Measurements from ENCODE around the gene BRD8. TPM values are rescaled to one million over a fixed set of nuclear protein-coding genes. Genes with fewer than 3 reads are reported as not detected.
"Not testable (repeated sequence)": the region's sequence is repeated elsewhere in the genome, so short reads cannot be mapped to it uniquely, and the experiment has no call there.

BRD8 gene
- total RNA-seq, 1 donor = 51.0 TPM

GRCh38 chr5:138163721-138164120, 14.7 kb downstream of the BRD8 start:
- Histone ChIP-seq H3K27ac (ENCODE audit: low read depth, low read length) (no peak overlapping the region), H3K4me2 (ENCODE audit: insufficient read depth, low read length) (no peak overlapping the region), H2AFZ (ENCODE audit: low read length) (no peak overlapping the region), H3K4me1 (ENCODE audit: insufficient read depth, low read length) (no peaks in the 10 kb centered on the region), H3K4me3 (ENCODE audit: insufficient read depth, low read length) (no peak overlapping the region), H3K9me3 (ENCODE audit: low read depth, low read length) (no peaks in the 10 kb centered on the region), H3K36me3 (ENCODE audit: insufficient read depth, low read length) (peaks cover 96% of the 10 kb centered on the region), H3K27me3 (ENCODE audit: insufficient read depth, low read length) (no peaks in the 10 kb centered on the region), H4K20me1 (ENCODE audit: insufficient read depth, low read length) (peaks cover 13% of the 10 kb centered on the region), H3K79me2 (ENCODE audit: insufficient read depth, low read length) (no peaks in the 10 kb centered on the region)
- no peak for DNase-seq (ENCODE audit: insufficient read length, low spot score, missing footprints)
- TF ChIP-seq CTCF (IDR thresholded peaks at IDR 0.05; ENCODE audit: extremely low read depth, low read depth, low read length) = no peak

- Histone ChIP-seq H3K36me3 (ENCODE audit: insufficient read depth, low read length) (peaks cover 93% of the 10 kb centered on the region), H3K4me3 (ENCODE audit: insufficient read depth, low read length) (no peak overlapping the region), H4K20me1 (ENCODE audit: insufficient read depth, low read length) (peaks cover 13% of the 10 kb centered on the region), H3K27me3 (ENCODE audit: insufficient read depth, low read length) (no peaks in the 10 kb centered on the region), H3K27ac (ENCODE audit: low read depth, low read length) (no peak overlapping the region), H3K4me1 (ENCODE audit: insufficient read depth, low read length) (no peaks in the 10 kb centered on the region), H2AFZ (ENCODE audit: low read length) (no peak overlapping the region), H3K79me2 (ENCODE audit: insufficient read depth, low read length) (no peaks in the 10 kb centered on the region), H3K4me2 (ENCODE audit: insufficient read depth, low read length) (no peak overlapping the region), H3K9me3 (ENCODE audit: low read depth, low read length) (no peaks in the 10 kb centered on the region)
- TF ChIP-seq CTCF (IDR thresholded peaks at IDR 0.05; ENCODE audit: extremely low read depth, low read depth, low read length) = no peak
- DNase-seq (ENCODE audit: insufficient read length, low spot score, missing footprints) = no peak
Measured at GRCh38 chr5:138160706-138161105, 17.7 kb downstream of the BRD8 start.

- Histone ChIP-seq H3K36me3 (ENCODE audit: insufficient read depth, low read length) (peaks cover 83% of the 10 kb centered on the region), H3K4me1 (ENCODE audit: insufficient read depth, low read length) (no peaks in the 10 kb centered on the region), H2AFZ (ENCODE audit: low read length) (no peak overlapping the region), H4K20me1 (ENCODE audit: insufficient read depth, low read length) (peaks cover 13% of the 10 kb centered on the region), H3K79me2 (ENCODE audit: insufficient read depth, low read length) (no peaks in the 10 kb centered on the region), H3K9me3 (ENCODE audit: low read depth, low read length) (no peaks in the 10 kb centered on the region), H3K27ac (ENCODE audit: low read depth, low read length) (no peak overlapping the region), H3K27me3 (ENCODE audit: insufficient read depth, low read length) (no peaks in the 10 kb centered on the region), H3K4me3 (ENCODE audit: insufficient read depth, low read length) (no peak overlapping the region), H3K4me2 (ENCODE audit: insufficient read depth, low read length) (no peak overlapping the region)
- TF ChIP-seq CTCF (IDR thresholded peaks at IDR 0.05; ENCODE audit: extremely low read depth, low read depth, low read length) = no peak
- DNase-seq (ENCODE audit: insufficient read length, low spot score, missing footprints) = no peak
Measured at GRCh38 chr5:138159666-138160065, 18.8 kb downstream of the BRD8 start.

- Histone ChIP-seq H3K36me3 (ENCODE audit: insufficient read depth, low read length) (peaks cover 62% of the 10 kb centered on the region), H2AFZ (ENCODE audit: low read length) (no peak overlapping the region), H3K4me3 (ENCODE audit: insufficient read depth, low read length) (no peak overlapping the region), H3K4me1 (ENCODE audit: insufficient read depth, low read length) (no peaks in the 10 kb centered on the region), H3K79me2 (ENCODE audit: insufficient read depth, low read length) (no peaks in the 10 kb centered on the region), H3K9me3 (ENCODE audit: low read depth, low read length) (no peaks in the 10 kb centered on the region), H4K20me1 (ENCODE audit: insufficient read depth, low read length) (peaks cover 10% of the 10 kb centered on the region), H3K27ac (ENCODE audit: low read depth, low read length) (no peak overlapping the region), H3K4me2 (ENCODE audit: insufficient read depth, low read length) (no peak overlapping the region), H3K27me3 (ENCODE audit: insufficient read depth, low read length) (no peaks in the 10 kb centered on the region)
- DNase-seq (ENCODE audit: insufficient read length, low spot score, missing footprints) = no peak
- TF ChIP-seq CTCF (IDR thresholded peaks at IDR 0.05; ENCODE audit: extremely low read depth, low read depth, low read length) = no peak
Measured at GRCh38 chr5:138157626-138158025, 20.8 kb downstream of the BRD8 start.

- not testable (repeated sequence) for H3K4me2 ChIP-seq (ENCODE audit: insufficient read depth, low read length); H3K4me1 ChIP-seq (ENCODE audit: insufficient read depth, low read length); H3K4me3 ChIP-seq (ENCODE audit: insufficient read depth, low read length); H4K20me1 ChIP-seq (ENCODE audit: insufficient read depth, low read length); DNase-seq (ENCODE audit: insufficient read length, low spot score, missing footprints); H3K27ac ChIP-seq (ENCODE audit: low read depth, low read length); H2AFZ ChIP-seq (ENCODE audit: low read length); H3K27me3 ChIP-seq (ENCODE audit: insufficient read depth, low read length); H3K9me3 ChIP-seq (ENCODE audit: low read depth, low read length); H3K79me2 ChIP-seq (ENCODE audit: insufficient read depth, low read length)
- peaks cover 46% of the 10 kb centered on the region for H3K36me3 ChIP-seq (ENCODE audit: insufficient read depth, low read length)
Measured at GRCh38 chr5:138155977-138156376, 22.5 kb downstream of the BRD8 start.
